GDM1 (cell line): ENCODE measurements around the gene GINS2.

Experiments used
- DNase-seq: peaks from one replicate; lab custom pipeline; 2025; lab: John Stamatoyannopoulos, UW

Gene GINS2

GRCh38 chr16:85688586-85689284 is at the start of gene GINS2:
TSS of gene GINS2 (minus strand) at chr16:85688954. CDS start at chr16:85688898, 56 bp downstream.
- DNase-seq, result peak; percentile 71

- no peak for DNase-seq
These were observed 48.2 kb upstream of the GINS2 start for GRCh38 chr16:85736921-85737320.

- no peak for DNase-seq
These were observed 47.2 kb upstream of the GINS2 start for GRCh38 chr16:85735946-85736345.

GRCh38 chr16:85735225-85735635 is 46.5 kb upstream of the GINS2 start:
- DNase-seq, result no peak

- no peak for DNase-seq
These were observed 45.7 kb upstream of the GINS2 start for GRCh38 chr16:85734311-85735017.

- no peak for DNase-seq
These were observed 45.1 kb upstream of the GINS2 start for GRCh38 chr16:85733839-85734170.

GRCh38 chr16:85733155-85733838 is 44.5 kb upstream of the GINS2 start:
- DNase-seq, result no peak

- DNase-seq, result no peak
These were observed 42.4 kb upstream of the GINS2 start for GRCh38 chr16:85731179-85731578.

- DNase-seq, result no peak
These were observed 41.4 kb upstream of the GINS2 start for GRCh38 chr16:85730186-85730465.

- no peak for DNase-seq
These were observed 40.9 kb upstream of the GINS2 start for GRCh38 chr16:85729452-85730185.

GRCh38 chr16:85728879-85729278 is 40.1 kb upstream of the GINS2 start:
- DNase-seq, result no peak

- DNase-seq, result no peak
These were observed 36.2 kb upstream of the GINS2 start for GRCh38 chr16:85724936-85725335.

GRCh38 chr16:85724126-85724879 is 35.5 kb upstream of the GINS2 start:
- no peak for DNase-seq

- DNase-seq, result no peak
These were observed 33.6 kb upstream of the GINS2 start for GRCh38 chr16:85722128-85722893.

GRCh38 chr16:85720302-85720637 is 31.5 kb upstream of the GINS2 start:
- DNase-seq, result no peak

- DNase-seq, result no peak
These were observed 31.0 kb upstream of the GINS2 start for GRCh38 chr16:85719605-85720301.

- DNase-seq, result no peak
These were observed 29.9 kb upstream of the GINS2 start for GRCh38 chr16:85718682-85719081.

GRCh38 chr16:85718153-85718477 is 29.4 kb upstream of the GINS2 start:
- no peak for DNase-seq

GRCh38 chr16:85717393-85718152 is 28.8 kb upstream of the GINS2 start:
- DNase-seq, result no peak

- no peak for DNase-seq
These were observed 27.9 kb upstream of the GINS2 start for GRCh38 chr16:85716680-85717038.
